OCI-LY3 (cell line): ENCODE data around the gene CBLN4.

Experiments
- EZH2phosphoT487 ChIP-seq: fragments of 200-600 bp; shearing (Covaris generic); IDR thresholded peaks from 2 replicates; pipeline ENCODE4 v1.6.1; 2018; ENCODE audit warnings: antibody characterized with exemption, mixed run types, low read depth
- TF ChIP-seq, protein P1 (sequence below): fragments of 200-600, 300-600 bp; sonication (generic); IDR thresholded peaks from 2 replicates; pipeline ENCODE4 v1.5.1; 2014; ENCODE audit warnings: antibody characterized with exemption, low read length, low read depth

DNA sequence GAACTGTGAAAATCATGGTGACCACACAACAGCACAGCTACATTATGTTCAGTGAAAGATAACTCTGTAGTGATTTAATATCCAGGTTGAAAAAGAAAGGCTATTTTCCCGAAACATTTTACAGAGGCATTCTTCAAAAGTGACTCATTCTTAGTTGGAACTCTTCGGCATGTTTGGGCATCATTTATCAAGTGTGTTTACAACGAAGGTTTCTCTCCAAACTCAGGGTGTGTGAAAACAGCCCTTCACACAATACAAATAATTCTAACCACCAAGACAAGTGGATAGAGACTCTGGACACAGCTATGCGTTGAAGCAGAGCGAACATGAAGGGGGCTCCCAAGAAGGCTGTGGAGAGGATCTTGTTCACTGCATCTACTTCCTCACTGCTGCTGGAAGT is 57.6 kb downstream of the CBLN4 start:
- TF ChIP-seq, protein P1, sequence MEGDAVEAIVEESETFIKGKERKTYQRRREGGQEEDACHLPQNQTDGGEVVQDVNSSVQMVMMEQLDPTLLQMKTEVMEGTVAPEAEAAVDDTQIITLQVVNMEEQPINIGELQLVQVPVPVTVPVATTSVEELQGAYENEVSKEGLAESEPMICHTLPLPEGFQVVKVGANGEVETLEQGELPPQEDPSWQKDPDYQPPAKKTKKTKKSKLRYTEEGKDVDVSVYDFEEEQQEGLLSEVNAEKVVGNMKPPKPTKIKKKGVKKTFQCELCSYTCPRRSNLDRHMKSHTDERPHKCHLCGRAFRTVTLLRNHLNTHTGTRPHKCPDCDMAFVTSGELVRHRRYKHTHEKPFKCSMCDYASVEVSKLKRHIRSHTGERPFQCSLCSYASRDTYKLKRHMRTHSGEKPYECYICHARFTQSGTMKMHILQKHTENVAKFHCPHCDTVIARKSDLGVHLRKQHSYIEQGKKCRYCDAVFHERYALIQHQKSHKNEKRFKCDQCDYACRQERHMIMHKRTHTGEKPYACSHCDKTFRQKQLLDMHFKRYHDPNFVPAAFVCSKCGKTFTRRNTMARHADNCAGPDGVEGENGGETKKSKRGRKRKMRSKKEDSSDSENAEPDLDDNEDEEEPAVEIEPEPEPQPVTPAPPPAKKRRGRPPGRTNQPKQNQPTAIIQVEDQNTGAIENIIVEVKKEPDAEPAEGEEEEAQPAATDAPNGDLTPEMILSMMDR: no peak
- TF ChIP-seq EZH2phosphoT487: no peak
